HG02973 (cell line): ENCODE results near the gene P2RY2.
"Not testable (repeated sequence)": the region's sequence is repeated elsewhere in the genome, so short reads cannot be mapped to it uniquely, and the experiment has no call there.

Experiments
- ATAC-seq: cut with Tn5 transposase; IDR thresholded peaks from one replicate; pipeline ENCODE4 v1.9.1; 2021; ENCODE audit warnings: moderate library complexity; ENCODE audit not compliant: unreplicated experiment

Gene P2RY2

DNA sequence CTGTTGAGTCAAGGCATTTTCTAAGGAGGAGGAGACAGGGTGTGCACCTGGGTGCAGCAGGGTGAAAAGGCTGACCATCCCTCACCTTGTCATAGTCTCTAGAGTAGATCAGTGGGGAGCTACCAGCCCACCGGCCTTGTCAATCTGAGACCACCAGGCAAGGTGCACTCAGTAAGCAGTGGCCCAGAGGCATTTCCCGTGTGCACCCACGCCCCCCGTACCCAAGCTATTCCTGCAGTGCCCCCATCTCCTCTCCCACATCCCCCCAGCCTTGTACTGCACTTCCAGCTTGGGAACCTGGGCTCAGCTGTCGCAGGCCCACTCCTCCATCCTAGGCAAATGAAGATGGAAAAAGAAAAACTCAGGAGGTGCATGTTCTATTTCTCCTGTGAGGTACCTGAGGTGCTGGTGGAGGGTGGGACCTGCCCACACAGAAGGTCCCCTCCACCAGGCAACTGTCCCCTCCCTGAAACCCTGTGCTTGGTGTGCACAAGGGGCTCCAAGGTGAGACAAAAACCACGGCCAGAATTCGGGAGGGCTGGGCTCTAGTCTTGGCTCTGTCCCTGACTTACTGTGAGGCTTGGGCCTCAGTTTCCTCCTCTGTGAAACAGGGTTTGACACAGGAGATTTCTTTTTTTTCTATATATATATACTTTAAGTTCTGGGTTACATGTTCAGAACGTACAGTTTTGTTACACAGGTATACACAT, 8.4 kb downstream of the P2RY2 start:
- ATAC-seq = no peak

DNA sequence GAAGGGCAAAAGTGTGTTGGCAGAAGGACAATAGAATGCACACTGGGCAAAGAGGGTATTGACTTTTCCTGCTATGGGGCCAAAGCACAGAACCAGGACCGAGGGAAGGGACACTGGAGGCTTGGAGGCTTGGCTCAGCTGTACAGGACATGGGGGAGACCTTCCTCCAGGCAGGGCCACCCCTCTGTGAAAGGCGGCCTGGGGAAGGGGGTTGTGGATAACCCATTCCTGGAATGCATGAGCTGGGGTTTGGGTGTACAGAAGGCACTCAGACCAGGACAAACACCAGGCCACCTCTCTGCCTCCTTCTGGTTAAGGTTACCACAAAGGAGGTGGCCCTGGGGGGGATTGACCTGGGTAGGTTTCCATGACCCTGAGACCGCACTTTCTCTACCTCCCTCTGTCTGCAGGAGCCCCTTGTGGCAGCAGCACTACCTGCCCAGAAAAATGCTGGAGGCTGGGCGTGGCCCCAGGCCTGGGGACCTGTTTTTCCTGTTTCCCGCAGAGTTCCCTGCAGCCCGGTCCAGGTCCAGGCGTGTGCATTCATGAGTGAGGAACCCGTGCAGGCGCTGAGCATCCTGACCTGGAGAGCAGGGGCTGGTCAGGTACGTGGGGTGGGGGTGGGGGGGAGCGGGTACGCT, 9.6 kb downstream of the P2RY2 start:
- ATAC-seq = no peak

DNA sequence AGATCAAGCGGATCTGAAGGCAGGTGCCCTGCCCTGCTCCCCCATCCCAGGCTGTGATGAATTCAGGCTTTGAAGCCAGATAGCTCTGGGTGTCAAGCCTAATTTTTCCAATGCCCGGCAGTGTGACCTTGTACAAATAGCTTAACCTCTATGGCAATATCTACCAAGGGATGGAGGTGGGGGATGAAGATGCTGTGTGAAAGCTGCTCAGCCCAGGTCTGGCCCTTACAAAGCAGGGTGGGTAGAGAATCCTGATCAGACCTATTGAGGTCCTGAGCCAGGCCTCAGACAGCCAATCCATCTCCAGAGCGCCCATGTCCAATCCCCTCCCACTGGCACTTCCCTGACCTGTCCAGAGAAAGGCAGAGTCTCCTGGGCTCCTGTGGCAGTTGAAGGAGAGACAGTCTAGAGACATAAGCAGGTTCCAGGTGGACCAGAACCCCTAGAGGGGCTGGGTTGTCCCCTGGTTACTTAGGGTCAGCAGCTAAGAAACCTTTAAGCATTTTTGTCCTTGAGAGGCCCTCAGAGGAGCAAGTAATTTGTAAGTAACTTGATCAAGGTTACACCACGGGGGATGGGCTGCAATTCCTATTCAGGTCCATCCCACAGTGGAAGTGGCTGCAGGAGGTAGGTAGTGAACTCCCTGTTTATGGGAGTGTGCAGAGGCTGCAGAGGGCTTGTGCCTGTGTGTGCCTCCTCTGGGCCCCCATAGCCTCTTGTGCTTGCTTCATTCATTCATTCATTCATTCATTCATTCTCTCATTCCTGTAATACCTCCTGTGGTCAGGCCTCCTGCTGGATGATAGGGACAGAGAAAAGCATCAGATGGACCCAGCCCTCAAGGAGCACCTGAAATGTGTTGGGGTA, 10.4 kb downstream of the P2RY2 start:
- ATAC-seq = no peak

DNA sequence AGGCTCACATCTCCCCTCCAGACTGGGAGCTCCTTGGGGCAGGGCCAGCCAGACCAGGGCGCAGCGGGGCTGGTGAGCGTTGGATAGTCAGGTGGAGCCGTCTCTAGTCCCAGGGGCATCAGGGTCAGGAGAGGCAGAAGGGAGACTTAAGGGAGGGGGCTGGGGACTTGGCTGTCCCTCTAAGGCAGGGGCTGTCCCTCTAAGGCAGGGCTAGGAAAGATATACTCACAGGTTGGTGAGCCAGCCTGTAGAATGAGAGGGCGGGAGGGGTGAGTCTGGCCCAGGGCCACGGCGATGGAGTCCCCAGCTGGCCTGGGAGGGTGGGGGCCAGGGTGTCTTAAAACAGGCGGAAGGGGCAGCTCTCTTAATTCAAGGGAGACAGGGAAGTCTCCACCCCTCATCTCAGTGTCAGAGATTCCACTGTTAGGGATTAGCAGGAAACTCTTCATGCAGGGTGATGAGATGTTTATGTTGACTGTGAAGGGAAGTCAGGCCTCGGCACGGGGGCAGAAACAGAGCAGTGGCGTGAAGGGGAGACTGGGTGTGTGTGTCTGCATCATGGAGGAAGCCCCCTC, 11.3 kb downstream of the P2RY2 start:
- ATAC-seq = no peak

DNA sequence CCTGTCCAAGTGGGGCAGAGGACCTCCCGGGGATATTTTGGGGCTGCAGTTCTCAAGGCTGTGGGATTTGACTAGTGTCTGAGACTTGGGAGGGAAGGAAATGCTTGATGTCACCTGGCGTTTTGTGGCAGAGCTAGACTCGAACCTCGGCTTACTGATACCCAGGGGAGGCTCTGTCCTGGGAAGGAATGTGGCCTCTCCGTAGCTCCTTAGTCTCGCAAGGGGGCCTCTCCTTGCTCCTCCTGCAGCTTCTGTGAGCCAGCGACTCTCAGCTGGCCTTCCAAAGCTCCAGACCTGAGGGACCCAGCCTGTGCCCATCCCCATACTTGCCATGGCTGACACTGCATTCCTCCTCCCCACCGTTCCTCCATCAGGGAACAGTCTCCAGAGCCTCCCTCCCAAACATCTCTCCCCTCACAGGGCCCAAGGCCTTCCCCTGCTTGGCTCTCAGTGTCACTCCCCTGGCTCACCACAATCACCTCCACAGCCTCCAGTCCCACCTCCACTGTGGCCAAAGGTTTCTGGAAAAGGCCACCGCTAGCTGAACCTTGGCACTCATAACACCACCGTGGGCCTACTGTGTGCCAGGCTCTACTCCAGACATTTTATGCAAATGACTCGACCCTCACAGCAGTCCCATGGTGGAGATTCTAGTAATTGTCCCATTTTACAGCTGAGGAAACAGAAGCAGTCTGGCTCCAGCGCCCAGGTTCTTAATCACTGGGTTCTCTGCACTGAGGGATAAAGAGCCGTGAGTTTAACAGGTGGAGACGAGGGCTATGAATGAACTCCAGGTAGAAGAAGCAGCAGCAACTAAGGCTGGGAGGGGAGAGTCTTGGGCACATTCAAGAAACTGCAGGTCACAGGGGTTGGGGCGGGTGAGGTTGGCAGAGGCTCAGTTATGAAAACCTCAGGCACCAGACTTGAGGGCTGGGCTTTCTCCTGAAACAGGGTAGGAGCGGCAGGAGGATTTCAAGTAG, 12.1 kb downstream of the P2RY2 start:
- ATAC-seq = no peak

DNA sequence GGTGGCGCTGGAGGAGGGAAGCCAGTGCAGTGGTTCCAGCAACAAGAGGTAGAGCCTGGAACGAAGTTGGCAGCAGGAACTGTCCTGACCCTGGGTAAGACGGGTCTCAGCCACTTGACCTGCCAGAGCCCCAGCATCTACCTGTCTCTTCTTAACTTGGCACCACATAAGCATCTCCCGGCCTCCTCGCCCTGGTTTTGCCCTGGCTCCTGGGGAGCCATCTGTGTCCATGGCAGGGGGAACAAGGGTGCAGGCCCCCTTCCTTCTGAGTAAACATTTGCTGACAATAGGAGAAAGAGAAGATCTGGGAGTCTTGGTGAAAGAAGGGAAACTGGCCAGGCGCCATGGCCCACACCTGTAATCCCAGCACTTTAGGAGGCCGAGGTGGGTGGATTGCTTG, 12.8 kb downstream of the P2RY2 start:
- ATAC-seq = no peak

DNA sequence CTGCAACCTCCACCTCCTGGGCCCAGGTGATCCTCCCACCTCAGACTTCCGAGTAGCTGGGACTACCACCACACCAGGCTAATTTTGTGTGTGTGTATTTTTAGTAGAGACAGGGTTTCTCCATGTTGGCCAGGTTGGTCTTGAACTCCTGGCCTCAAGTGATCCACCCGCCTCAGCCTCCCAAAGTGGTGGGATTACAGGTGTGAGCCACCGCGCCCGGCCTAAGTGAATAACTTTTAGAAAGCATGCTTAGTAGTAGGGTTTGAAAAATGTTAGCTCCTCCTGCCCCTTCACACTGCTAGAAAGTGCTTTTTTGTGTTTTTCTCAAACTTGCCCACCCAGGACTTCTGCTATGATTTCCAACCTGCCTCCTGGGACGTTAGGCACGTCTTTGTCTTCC, 14.4 kb downstream of the P2RY2 start:
- not testable (repeated sequence) for ATAC-seq

DNA sequence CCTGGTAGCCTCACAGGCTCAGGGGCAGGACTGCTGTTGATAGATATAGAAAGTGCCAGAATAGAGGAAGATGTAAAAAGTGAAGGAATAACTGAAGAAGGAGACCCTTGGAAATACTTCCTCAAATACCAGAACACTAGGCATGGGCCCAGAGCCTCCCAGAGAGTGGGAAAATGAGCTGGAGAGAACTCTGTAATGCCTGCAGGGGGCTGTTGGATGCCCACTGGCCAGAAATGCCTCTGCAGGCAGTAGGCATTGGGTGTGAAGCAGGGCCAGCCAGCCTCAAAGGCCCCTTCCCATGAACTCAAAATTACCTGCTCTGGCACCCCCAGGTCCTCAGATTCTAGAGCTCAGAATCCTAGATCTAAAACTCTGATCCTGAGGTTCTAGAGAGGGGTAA, 15.1 kb downstream of the P2RY2 start:
- ATAC-seq = no peak

DNA sequence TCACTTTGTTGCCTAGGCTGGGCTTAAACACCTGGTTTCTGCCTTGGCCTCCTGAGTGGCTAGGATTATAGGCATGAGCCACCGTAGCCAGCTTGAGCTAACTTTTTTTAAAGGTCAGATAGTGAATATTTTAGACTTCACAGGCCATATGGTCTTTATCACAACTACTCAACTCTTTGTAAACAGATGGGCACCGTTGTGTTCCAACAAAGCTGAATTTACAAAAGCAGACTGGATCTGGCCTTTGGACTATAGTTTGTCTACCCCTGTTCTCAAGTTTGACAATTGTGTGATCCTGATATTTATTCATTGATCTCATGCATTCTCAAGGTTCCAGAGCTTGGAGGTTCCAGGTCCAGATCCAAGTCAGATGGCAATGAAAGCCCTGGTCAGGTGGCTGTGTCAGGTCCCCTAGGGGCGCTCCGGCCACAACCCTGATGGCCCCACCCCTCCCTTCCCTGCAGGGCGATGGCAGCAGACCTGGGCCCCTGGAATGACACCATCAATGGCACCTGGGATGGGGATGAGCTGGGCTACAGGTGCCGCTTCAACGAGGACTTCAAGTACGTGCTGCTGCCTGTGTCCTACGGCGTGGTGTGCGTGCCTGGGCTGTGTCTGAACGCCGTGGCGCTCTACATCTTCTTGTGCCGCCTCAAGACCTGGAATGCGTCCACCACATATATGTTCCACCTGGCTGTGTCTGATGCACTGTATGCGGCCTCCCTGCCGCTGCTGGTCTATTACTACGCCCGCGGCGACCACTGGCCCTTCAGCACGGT, 15.8 kb downstream of the P2RY2 start:
- ATAC-seq = no peak

DNA sequence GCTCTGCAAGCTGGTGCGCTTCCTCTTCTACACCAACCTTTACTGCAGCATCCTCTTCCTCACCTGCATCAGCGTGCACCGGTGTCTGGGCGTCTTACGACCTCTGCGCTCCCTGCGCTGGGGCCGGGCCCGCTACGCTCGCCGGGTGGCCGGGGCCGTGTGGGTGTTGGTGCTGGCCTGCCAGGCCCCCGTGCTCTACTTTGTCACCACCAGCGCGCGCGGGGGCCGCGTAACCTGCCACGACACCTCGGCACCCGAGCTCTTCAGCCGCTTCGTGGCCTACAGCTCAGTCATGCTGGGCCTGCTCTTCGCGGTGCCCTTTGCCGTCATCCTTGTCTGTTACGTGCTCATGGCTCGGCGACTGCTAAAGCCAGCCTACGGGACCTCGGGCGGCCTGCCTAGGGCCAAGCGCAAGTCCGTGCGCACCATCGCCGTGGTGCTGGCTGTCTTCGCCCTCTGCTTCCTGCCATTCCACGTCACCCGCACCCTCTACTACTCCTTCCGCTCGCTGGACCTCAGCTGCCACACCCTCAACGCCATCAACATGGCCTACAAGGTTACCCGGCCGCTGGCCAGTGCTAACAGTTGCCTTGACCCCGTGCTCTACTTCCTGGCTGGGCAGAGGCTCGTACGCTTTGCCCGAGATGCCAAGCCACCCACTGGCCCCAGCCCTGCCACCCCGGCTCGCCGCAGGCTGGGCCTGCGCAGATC, 16.5 kb downstream of the P2RY2 start:
- no peak for ATAC-seq

DNA sequence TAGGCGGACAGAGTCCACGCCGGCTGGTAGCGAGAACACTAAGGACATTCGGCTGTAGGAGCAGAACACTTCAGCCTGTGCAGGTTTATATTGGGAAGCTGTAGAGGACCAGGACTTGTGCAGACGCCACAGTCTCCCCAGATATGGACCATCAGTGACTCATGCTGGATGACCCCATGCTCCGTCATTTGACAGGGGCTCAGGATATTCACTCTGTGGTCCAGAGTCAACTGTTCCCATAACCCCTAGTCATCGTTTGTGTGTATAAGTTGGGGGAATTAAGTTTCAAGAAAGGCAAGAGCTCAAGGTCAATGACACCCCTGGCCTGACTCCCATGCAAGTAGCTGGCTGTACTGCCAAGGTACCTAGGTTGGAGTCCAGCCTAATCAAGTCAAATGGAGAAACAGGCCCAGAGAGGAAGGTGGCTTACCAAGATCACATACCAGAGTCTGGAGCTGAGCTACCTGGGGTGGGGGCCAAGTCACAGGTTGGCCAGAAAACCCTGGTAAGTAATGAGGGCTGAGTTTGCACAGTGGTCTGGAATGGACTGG, 17.2 kb downstream of the P2RY2 start:
- no peak for ATAC-seq

DNA sequence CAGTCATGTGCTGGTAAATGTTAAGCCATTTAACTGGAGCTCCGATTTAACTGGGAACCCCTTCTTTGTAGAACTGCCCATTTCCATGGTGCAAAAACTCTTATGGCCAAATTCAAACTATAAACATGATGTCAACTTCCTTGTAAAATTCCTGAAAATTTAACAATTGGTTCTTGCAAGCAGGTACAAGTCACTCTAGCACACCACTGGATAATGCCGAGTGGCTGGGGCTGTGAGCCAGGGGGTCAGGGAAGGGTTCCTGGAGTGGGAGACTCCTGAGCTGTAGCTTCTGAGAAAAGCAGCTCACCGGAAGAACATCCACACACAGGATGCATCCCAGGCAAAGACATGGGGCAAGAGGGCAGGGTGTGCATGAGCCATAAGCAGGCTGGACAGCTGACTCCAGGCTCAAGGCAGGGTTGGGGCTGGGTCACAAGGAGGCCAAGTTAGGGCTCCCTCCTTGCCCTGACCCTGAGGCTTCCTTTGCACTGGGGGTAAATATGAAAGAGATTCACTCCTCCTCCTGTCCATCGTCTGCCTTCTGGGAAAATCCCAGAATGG, 18.2 kb downstream of the P2RY2 start:
- no peak for ATAC-seq

DNA sequence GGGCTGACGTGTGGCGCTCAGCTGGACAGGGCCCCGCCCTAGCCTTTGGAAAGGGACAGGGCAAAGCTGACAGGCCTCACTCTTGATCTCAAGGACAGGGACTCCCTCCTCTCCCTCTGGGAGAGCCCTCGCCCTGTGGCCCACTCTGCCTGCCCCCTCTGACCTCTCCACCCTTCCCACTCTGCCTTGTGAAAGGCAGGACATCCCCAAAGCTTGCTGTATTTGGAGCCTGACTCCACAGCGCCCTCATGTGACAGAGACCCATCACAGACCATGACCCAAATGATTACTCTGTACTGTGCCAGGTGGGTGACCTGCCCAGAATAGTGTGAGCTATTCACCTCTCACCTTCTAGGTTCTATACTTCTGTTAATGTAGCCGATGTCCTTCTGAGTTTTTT, 18.8 kb downstream of the P2RY2 start:
- ATAC-seq = no peak

DNA sequence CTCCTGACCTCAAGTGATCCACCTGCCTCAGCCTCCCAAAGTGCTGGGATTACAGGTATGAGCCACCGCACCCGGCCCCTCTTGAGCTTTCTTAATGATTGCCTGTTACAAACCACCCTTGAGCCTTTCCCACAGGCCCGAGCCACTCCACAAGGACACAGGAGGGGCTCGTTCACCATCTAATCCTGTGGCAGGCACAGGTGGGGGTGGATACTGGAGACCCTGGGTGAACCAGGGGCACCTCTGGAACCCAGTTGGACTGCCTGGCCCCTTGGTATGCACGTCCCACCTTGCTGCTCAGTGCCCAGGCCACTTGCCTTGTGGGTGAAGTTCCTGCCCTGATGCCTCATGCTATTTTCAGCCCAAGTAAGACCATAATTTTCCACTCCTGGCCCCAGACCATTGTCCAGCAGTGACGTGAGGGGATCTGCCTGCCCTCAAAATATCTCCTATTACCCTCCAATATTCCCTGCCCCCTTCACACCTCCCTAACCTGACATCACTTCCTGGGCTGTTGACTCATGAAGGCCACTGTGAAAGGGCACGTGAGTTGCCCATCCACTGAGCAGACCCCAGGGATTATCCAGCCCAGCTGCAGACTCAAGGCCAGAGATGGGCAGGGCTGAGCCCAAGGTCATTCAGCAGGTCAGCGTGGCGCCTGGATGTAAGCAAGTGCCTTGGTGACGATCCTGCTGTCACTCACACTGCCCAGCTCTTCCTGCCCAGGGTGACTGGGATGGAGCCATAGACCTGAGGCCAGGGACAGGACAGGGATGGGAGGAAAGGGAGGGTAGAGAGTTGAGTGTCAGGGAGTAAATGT, 19.6 kb downstream of the P2RY2 start:
- no peak for ATAC-seq

DNA sequence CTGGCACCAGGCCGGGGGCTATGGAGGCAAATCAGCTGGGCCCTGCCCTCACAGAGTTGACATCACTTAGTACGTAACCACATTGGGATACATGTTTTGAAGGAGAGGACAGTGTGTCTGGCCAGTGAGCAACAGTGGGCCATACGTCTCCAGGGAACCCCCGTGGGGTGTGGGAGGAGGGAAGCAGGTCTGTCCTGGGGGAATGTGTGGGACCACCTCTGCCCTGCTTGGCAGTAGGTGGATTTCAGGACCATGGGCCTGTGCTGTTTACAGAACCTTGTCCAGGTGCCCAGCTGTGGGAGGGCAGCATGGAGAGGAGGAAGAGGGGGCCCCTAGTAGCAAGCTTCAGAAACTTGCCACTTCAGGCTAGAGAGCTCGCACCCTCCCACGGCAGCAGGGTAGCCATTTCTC, 21.0 kb downstream of the P2RY2 start:
- no peak for ATAC-seq

DNA sequence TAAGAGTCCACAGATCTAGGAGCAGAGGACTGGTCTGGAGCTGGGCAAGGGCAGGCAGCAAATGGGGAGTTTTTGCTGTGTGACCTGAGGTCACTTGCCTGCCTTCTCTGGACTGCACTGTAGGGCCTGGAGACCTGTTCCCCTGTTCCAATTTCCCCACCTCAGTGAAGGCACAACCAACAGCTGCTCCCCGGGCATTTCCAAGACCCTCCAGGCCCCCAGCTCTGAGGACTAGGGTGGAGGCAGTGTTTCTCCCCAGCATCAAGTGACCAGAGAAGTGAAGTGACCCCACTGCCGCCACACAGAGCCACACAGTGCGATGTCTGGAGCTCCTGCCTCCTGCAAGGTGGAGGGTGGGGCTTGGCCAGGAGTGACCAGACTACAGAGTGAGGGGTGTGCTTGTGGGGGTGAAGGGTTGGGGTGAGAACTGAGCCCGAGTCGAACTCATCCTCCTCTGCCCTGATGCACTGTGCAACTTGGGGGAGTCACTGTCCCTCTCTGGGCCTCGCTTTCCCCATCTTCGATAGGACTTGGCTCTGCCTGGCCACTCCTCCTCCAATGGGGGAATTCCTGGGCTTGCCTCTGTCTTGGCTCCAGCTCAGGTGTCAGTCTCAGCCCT, 21.6 kb downstream of the P2RY2 start:
- no peak for ATAC-seq

DNA sequence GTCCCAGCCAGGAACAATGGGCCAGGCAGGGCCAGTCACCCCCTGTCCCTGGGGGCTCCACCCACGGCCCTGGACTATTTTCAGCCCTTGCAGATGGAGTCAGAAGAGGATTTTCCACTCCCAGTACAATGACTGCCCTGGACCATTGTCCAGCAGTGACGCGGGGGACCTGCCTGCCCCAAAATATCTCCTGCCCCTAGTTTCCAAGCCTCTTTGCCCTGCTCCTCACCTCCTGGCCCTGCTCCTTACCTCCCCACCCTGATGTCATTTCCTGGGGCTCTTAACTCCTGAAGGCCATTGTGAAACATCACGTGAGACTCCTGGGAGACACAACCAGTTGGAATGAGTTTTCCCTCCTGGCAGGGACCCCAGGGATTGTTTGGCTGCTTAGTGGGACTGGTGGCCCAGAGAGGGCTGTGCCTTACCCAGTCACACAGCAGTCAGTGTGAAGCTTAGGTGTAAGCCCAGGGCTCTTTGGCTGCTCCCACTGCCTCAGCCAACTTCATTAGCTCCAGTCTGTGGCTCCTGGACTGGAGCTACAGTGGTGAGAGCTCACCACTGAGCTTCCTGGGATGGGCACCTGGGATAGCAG, 22.2 kb downstream of the P2RY2 start:
- no peak for ATAC-seq
